IMR-90 (cell line): ENCODE results near the gene NDRG4. TPM values are rescaled to one million over a fixed set of nuclear protein-coding genes. Genes with fewer than 3 reads are reported as not detected.
A peak's percentile ranks its signal among the peaks of the same experiment; 100 is the strongest.

ENCODE experiments used
- ATAC-seq: fragments of 200-7000 bp; cut with Tn5 transposase; 2 replicates; pipeline ENCODE4 v1.9.1; 2020; ENCODE audit warnings: low read depth, mild to moderate bottlenecking, moderate library complexity
- BruUV-seq: library from RNA; stranded (reverse); fragments of 400-500 nt; replicated peaks from 2 replicates; lab custom pipeline; 2021; lab: Mats Ljungman, UMichigan
- CTCF ChIA-PET: fragments of 300-600 bp; formaldehyde crosslinking; extraction: SDS; loops from one replicate; lab custom pipeline; 2021; ENCODE audit warnings: antibody characterized with exemption; lab: Yijun Ruan, JAX
- POLR2A ChIA-PET: fragments of 300-600 bp; sonication (Branson Sonifier 250); formaldehyde crosslinking; loops from one replicate; lab custom pipeline; 2022; ENCODE audit warnings: antibody characterized with exemption; ENCODE audit not compliant: unreplicated experiment; lab: Charles Lee
- DNase-seq: peaks from one replicate; pipeline ENCODE4 v3.0.0; 2013
- H2AFZ ChIP-seq: replicated peaks from 2 replicates; pipeline ENCODE3; 2013; ENCODE audit warnings: low read length, mild to moderate bottlenecking; ENCODE audit not compliant: poor library complexity
- H2AK5ac ChIP-seq: 2 replicates; pipeline ENCODE4 v1.6.1; 2013; ENCODE audit warnings: low read depth, low read length, inconsistent platforms
- H2AK9ac ChIP-seq: replicated peaks from 2 replicates; pipeline ENCODE3; 2013; ENCODE audit warnings: mild to moderate bottlenecking, low read depth, low read length, moderate library complexity; ENCODE audit not compliant: poor library complexity
- H2BK120ac ChIP-seq: 2 replicates; pipeline ENCODE4 v1.6.1; 2013; ENCODE audit warnings: low read depth, low read length, inconsistent platforms
- H2BK15ac ChIP-seq: 3 replicates; pipeline ENCODE4 v1.6.1; 2013; ENCODE audit warnings: low read depth, low read length, inconsistent platforms
- H2BK20ac ChIP-seq: 2 replicates; pipeline ENCODE4 v1.6.1; 2013; ENCODE audit warnings: low read depth, mild to moderate bottlenecking, inconsistent platforms, low read length, moderate library complexity
- H2BK5ac ChIP-seq: 2 replicates; pipeline ENCODE4 v1.6.1; 2013; ENCODE audit warnings: mild to moderate bottlenecking, low read depth, low read length, inconsistent platforms; ENCODE audit not compliant: poor library complexity, severe bottlenecking
- H3K14ac ChIP-seq: replicated peaks from 2 replicates; pipeline ENCODE4 v1.6.1; 2013; ENCODE audit warnings: low read depth, low read length, inconsistent platforms
- H3K18ac ChIP-seq: 2 replicates; pipeline ENCODE4 v1.6.1; 2013; ENCODE audit warnings: low read depth, low read length, control low read depth
- H3K23ac ChIP-seq: 2 replicates; pipeline ENCODE4 v1.6.1; 2013; ENCODE audit warnings: low read depth, low read length, inconsistent platforms
- H3K27ac ChIP-seq: 2 replicates; pipeline ENCODE4 v1.5.1; 2013; ENCODE audit warnings: mild to moderate bottlenecking, control low read depth, low read length; ENCODE audit not compliant: insufficient read depth
- H3K27me3 ChIP-seq: 2 replicates; pipeline ENCODE4 v1.6.1; 2013; ENCODE audit warnings: low read length; ENCODE audit not compliant: control insufficient read depth, insufficient read depth
- H3K36me3 ChIP-seq: 2 replicates; pipeline ENCODE4 v1.6.1; 2013; ENCODE audit warnings: low read length, mixed read lengths; ENCODE audit not compliant: control insufficient read depth, insufficient read depth
- H3K4ac ChIP-seq: 2 replicates; pipeline ENCODE4 v1.6.1; 2013; ENCODE audit warnings: low read depth, low read length, inconsistent platforms
- H3K4me1 ChIP-seq: 2 replicates; pipeline ENCODE4 v1.6.1; 2013; ENCODE audit warnings: low read length, mixed read lengths; ENCODE audit not compliant: control insufficient read depth, insufficient read depth
- H3K4me2 ChIP-seq: 2 replicates; pipeline ENCODE4 v1.6.1; 2013; ENCODE audit warnings: low read depth, mild to moderate bottlenecking, control low read depth, low read length, moderate library complexity
- H3K4me3 ChIP-seq: 2 replicates; pipeline ENCODE4 v1.5.1; 2013; ENCODE audit warnings: low read depth, mild to moderate bottlenecking, control low read depth, low read length, moderate library complexity; ENCODE audit not compliant: insufficient read depth
- H3K56ac ChIP-seq: 2 replicates; pipeline ENCODE4 v1.6.1; 2013; ENCODE audit warnings: low read length, inconsistent platforms; ENCODE audit not compliant: insufficient read depth; ENCODE audit errors: extremely low read depth
- H3K79me1 ChIP-seq, 2 experiments: 2 replicates each; pipeline ENCODE4 v1.6.1; 2013; ENCODE audit warnings: low read length in 2 of 2, inconsistent platforms in 1 of 2, low read depth in 1 of 2
- H3K9ac ChIP-seq: 2 replicates; pipeline ENCODE4 v1.6.1; 2013; ENCODE audit warnings: low read depth, low read length, control low read depth
- H3K9me1 ChIP-seq: 2 replicates; pipeline ENCODE4 v1.6.1; 2013; ENCODE audit warnings: low read length, inconsistent platforms; ENCODE audit not compliant: insufficient read depth
- H3K9me3 ChIP-seq: 2 replicates; pipeline ENCODE4 v1.6.1; 2013; ENCODE audit warnings: low read length; ENCODE audit not compliant: control insufficient read depth, insufficient read depth
- H4K20me1 ChIP-seq: 2 replicates; pipeline ENCODE4 v1.6.1; 2013; ENCODE audit warnings: low read length, inconsistent platforms; ENCODE audit not compliant: insufficient read depth
- H4K5ac ChIP-seq: 2 replicates; pipeline ENCODE4 v1.6.1; 2013; ENCODE audit warnings: mild to moderate bottlenecking, low read depth, low read length, control low read depth
- H4K8ac ChIP-seq, 2 experiments: 2 replicates each; pipeline ENCODE4 v1.6.1; 2013; ENCODE audit warnings: low read depth in 2 of 2, low read length in 2 of 2, control low read depth in 1 of 2, inconsistent platforms in 1 of 2
- H4K91ac ChIP-seq: 2 replicates; pipeline ENCODE4 v1.6.1; 2013; ENCODE audit warnings: low read depth, low read length, inconsistent platforms; ENCODE audit not compliant: insufficient read depth
- RAD21 ChIP-seq: IDR thresholded peaks from 2 replicates; pipeline ENCODE4 v1.6.1; 2012; ENCODE audit warnings: low read length, improper control_type of control experiment
- USF2 ChIP-seq: fragments of 150-350 bp; IDR thresholded peaks from 2 replicates; pipeline ENCODE4 v1.6.1; 2017; ENCODE audit warnings: mild to moderate bottlenecking, antibody characterized with exemption, low read length, low read depth
- WGBS, 2 experiments: methylation state at CpG; one replicate each; pipeline versions ENCODE4 v1.1.5 to v1.1.7; 2013; ENCODE audit warnings: missing lambda C conversion rate in 2 of 2; ENCODE audit not compliant: insufficient read length in 1 of 2; ENCODE audit errors: extremely low coverage in 2 of 2; 5-methylcytosine and 5-hydroxymethylcytosine counted together
- dilution Hi-C: fragments of 300-500 bp; cut with HindIII; formaldehyde crosslinking; loops from one replicate; pipeline ENCODE4 v1.14.3; 2018; ENCODE audit warnings: low sequenced_read_pairs; ENCODE audit not compliant: unreplicated experiment
- in situ Hi-C: fragments of 300-500 bp; cut with MboI; formaldehyde crosslinking; loops from 3 replicates; pipeline ENCODE4 v1.14.3; 2019; ENCODE audit warnings: low sequenced_read_pairs, inconsistent platforms, mixed read lengths
- intact Hi-C: fragments of 100-400 bp; cut with micrococcal nuclease; formaldehyde crosslinking; loops from 2 replicates; pipeline ENCODE4 v1.10.0; 2022
- polyA plus RNA-seq, 3 experiments: library from polyadenylated mRNA; depleted of rRNA; stranded (reverse); fragments of >200 nt; gene quantifications; 2 replicates each; pipeline ENCODE4 v1.2.3, GENCODE V29; 2012; ENCODE audit warnings: low replicate concordance in 1 of 3
- total RNA-seq: library from RNA; depleted of rRNA; stranded (reverse); fragments of >200 nt; gene quantifications from 2 replicates; pipeline ENCODE4 v1.2.3, GENCODE V29; 2012

The NDRG4 gene
- total and polyA plus RNA-seq, 2 of the 4 experiments (the other 2 are of a cell fraction) = 10.9 to 23.5 TPM

GRCh38 chr16:58459344-58460218 is 40.4 kb upstream of the NDRG4 start:
- H3K9me3 ChIP-seq = no peaks in the 10 kb centered on the region
- no peak for TF ChIP-seq RAD21
- TF ChIP-seq USF2 = peak; percentile 49; the same call in 1 of the 2 replicates
- no peak overlapping the region for H2BK20ac ChIP-seq
- in situ Hi-C loops (no loop called here), dilution Hi-C loops (no loop called here), intact Hi-C loops (no loop called here)
- no peaks in the 10 kb centered on the region for H4K20me1 ChIP-seq
- ChIA-PET CTCF (interaction anchor here (0.6 kb wide), 1 partner anchor 205 kb away, joined by 4 read pairs; no protein-coding TSS in a partner anchor), POLR2A (no interaction called here)
- no peak overlapping the region for H3K4ac ChIP-seq
- peak; percentile 43 for DNase-seq
- H3K56ac ChIP-seq = no peak overlapping the region
- H2BK15ac ChIP-seq = no peak overlapping the region
- H3K4me3 ChIP-seq = no peak overlapping the region
- peaks cover 38% of the 10 kb centered on the region for H3K27me3 ChIP-seq
- no peak overlapping the region for H2BK5ac ChIP-seq
- H3K4me2 ChIP-seq = no peak overlapping the region
- no peaks in the 10 kb centered on the region for H3K36me3 ChIP-seq
- no peaks in the 10 kb centered on the region for H3K9me1 ChIP-seq
- H2AK5ac ChIP-seq = no peak overlapping the region
- H3K27ac ChIP-seq = no peak overlapping the region
- H3K23ac ChIP-seq = no peak overlapping the region
- H2AFZ ChIP-seq = no peak overlapping the region
- ATAC-seq = no peak
- H4K5ac ChIP-seq = no peak overlapping the region
- WGBS, 2 experiments = 95% methylated on average over 3 of the region's 9 CpGs; no CpG with 5 or more reads in 1 of the 2 experiments
- no peak overlapping the region for H3K18ac ChIP-seq
- no peak overlapping the region for H4K91ac ChIP-seq
- H2AK9ac ChIP-seq = no peak overlapping the region
- H3K79me1 ChIP-seq = no peaks in the 10 kb centered on the region
- H2BK120ac ChIP-seq = no peak overlapping the region
- H3K14ac ChIP-seq = no peak overlapping the region
- no peaks in the 10 kb centered on the region for H3K4me1 ChIP-seq
- no peak overlapping the region for H4K8ac ChIP-seq
- H3K9ac ChIP-seq = no peak overlapping the region
- BruUV-seq = no TSS peak
